ENCODE measurements around the gene ITGB6.

The ITGB6 gene

GRCh38 chr2:160224060-160224459 lies 24.0 kb upstream of the ITGB6 start:
- Histone ChIP-seq H3K27me3 (ENCODE audit: insufficient read depth, low read depth, severe bottlenecking) (no peaks in the 10 kb centered on the region), H3K9me3 (ENCODE audit: severe bottlenecking) (no peaks in the 10 kb centered on the region), H3K27ac (no peak overlapping the region), H3K36me3 (no peaks in the 10 kb centered on the region), H3K4me3 (ENCODE audit: low read depth, low read length) (no peak overlapping the region)
- TF ChIP-seq CTCF (IDR thresholded peaks at IDR 0.05; ENCODE audit: low read depth, low read length): no peak
- DNase-seq: no peak

- Histone ChIP-seq H3K36me3 (no peaks in the 10 kb centered on the region), H3K27ac (no peak overlapping the region), H3K27me3 (ENCODE audit: insufficient read depth, low read depth, severe bottlenecking) (no peaks in the 10 kb centered on the region), H3K9me3 (ENCODE audit: severe bottlenecking) (no peaks in the 10 kb centered on the region), H3K4me3 (ENCODE audit: low read depth, low read length) (no peak overlapping the region)
- TF ChIP-seq CTCF (IDR thresholded peaks at IDR 0.05; ENCODE audit: low read depth, low read length): no peak
- no peak for DNase-seq
Observed at GRCh38 chr2:160223560-160223959, 23.5 kb upstream of the ITGB6 start.

- TF ChIP-seq CTCF (IDR thresholded peaks at IDR 0.05; ENCODE audit: low read depth, low read length): no peak
- H3K27ac ChIP-seq: no peak overlapping the region
Observed at GRCh38 chr2:160222546-160223283, 22.6 kb upstream of the ITGB6 start.

GRCh38 chr2:160221391-160222276 lies 21.6 kb upstream of the ITGB6 start:
- TF ChIP-seq CTCF (IDR thresholded peaks at IDR 0.05; ENCODE audit: low read depth, low read length): no peak
- no peak overlapping the region for H3K27ac ChIP-seq
- H3K27me3 ChIP-seq (ENCODE audit: insufficient read depth, low read depth, severe bottlenecking): no peaks in the 10 kb centered on the region
- no peak overlapping the region for H3K4me3 ChIP-seq (ENCODE audit: low read depth, low read length)
- no peaks in the 10 kb centered on the region for H3K9me3 ChIP-seq (ENCODE audit: severe bottlenecking)
- H3K36me3 ChIP-seq: no peaks in the 10 kb centered on the region
- peak; percentile 31 for DNase-seq

More at GRCh38 chr2:160222546-160223283, 22.6 kb upstream of the ITGB6 start:
- no peaks in the 10 kb centered on the region for H3K9me3 ChIP-seq (ENCODE audit: severe bottlenecking)
- H3K27me3 ChIP-seq (ENCODE audit: insufficient read depth, low read depth, severe bottlenecking): no peaks in the 10 kb centered on the region
- H3K4me3 ChIP-seq (ENCODE audit: low read depth, low read length): no peak overlapping the region
- H3K36me3 ChIP-seq: no peaks in the 10 kb centered on the region
- DNase-seq: no peak

GRCh38 chr2:160220545-160221009 lies 20.5 kb upstream of the ITGB6 start:
- TF ChIP-seq CTCF (IDR thresholded peaks at IDR 0.05; ENCODE audit: low read depth, low read length): no peak
- H3K27me3 ChIP-seq (ENCODE audit: insufficient read depth, low read depth, severe bottlenecking): no peaks in the 10 kb centered on the region
- no peak overlapping the region for H3K27ac ChIP-seq

More at GRCh38 chr2:160220545-160221009, 20.5 kb upstream of the ITGB6 start:
- Histone ChIP-seq H3K36me3 (no peaks in the 10 kb centered on the region), H3K4me3 (ENCODE audit: low read depth, low read length) (no peak overlapping the region), H3K9me3 (ENCODE audit: severe bottlenecking) (no peaks in the 10 kb centered on the region)
- DNase-seq: no peak

Data from WERI-Rb-1 (cell line).